Fibroblast of lung (primary cell): ENCODE results near the gene ADIPOR1.

Experiments
- CTCF ChIP-seq, 2 donors: IDR thresholded peaks in 1 of 2; conservative IDR thresholded peaks in 1 of 2; 1 replicate in 1 of 2; 2 replicates in 1 of 2; pipeline ENCODE4 v1.5.1; 2011 to 2012; ENCODE audit warnings: low read length in 2 of 2, control low read depth in 1 of 2, inconsistent platforms in 1 of 2, low read depth in 1 of 2, mild to moderate bottlenecking in 1 of 2
- EZH2 ChIP-seq: IDR thresholded peaks from 2 replicates; pipeline ENCODE4 v1.5.1; 2012; ENCODE audit warnings: low read length, control low read depth, mild to moderate bottlenecking; ENCODE audit errors: missing control alignments

GRCh38 chr1:202976633-202977032 lies 18.5 kb upstream of the ADIPOR1 start:
- TF ChIP-seq CTCF (conservative IDR thresholded peaks at IDR 0.05 in 1 of 2, IDR thresholded peaks at IDR 0.05 in 1 of 2; ENCODE audit: low read depth in 1 of 2, low read length in 2 of 2) (no peak), EZH2 (no peak)
